H1 (cell line): Measurements from ENCODE around the gene SCNM1. TPM values are rescaled to one million over a fixed set of nuclear protein-coding genes. Genes with fewer than 3 reads are reported as not detected.
A peak's percentile ranks its signal among the peaks of the same experiment; 100 is the strongest.

Source experiments
- CTCF ChIA-PET: fragments of 300-600 bp; sonication (Branson Sonifier 250); formaldehyde crosslinking; loops from one replicate; lab custom pipeline; 2021; ENCODE audit not compliant: partially characterized antibody; lab: Charles Lee
- POLR2A ChIA-PET: fragments of 300-600 bp; sonication (Branson Sonifier 250); formaldehyde crosslinking; loops from one replicate; lab custom pipeline; 2021; ENCODE audit warnings: inconsistent platforms; ENCODE audit not compliant: partially characterized antibody; lab: Charles Lee
- DNase-seq, 2 experiments: peaks; one replicate each; pipeline versions ENCODE4 v3.0.0 to v3.0.0-alpha.2; 2010 to 2022; ENCODE audit warnings: low spot score in 2 of 2, low read depth in 1 of 2, mixed read lengths in 1 of 2
- FAIRE-seq: peaks from 2 replicates; lab custom pipeline; 2011; peaks lifted over from hg19 to GRCh38; lab: Jason Lieb, UNC
- H2AFZ ChIP-seq: 2 replicates; pipeline ENCODE4 v1.8.1; 2012; ENCODE audit warnings: low read length, inconsistent platforms
- H2AK5ac ChIP-seq: 2 replicates; pipeline ENCODE4 v1.6.1; 2013; ENCODE audit warnings: low read depth, low read length
- H2BK120ac ChIP-seq: replicated peaks from 2 replicates; pipeline ENCODE3; 2013; ENCODE audit warnings: low read depth, low read length, inconsistent platforms
- H2BK12ac ChIP-seq: 2 replicates; pipeline ENCODE4 v1.6.1; 2013; ENCODE audit warnings: low read depth, low read length
- H2BK15ac ChIP-seq: 2 replicates; pipeline ENCODE4 v1.6.1; 2013; ENCODE audit warnings: low read length
- H2BK20ac ChIP-seq: 2 replicates; pipeline ENCODE4 v1.6.1; 2013; ENCODE audit warnings: low read length
- H2BK5ac ChIP-seq: 2 replicates; pipeline ENCODE4 v1.6.1; 2013; ENCODE audit warnings: low read depth, low read length
- H3K14ac ChIP-seq: 2 replicates; pipeline ENCODE4 v1.6.1; 2013; ENCODE audit warnings: inconsistent platforms; ENCODE audit not compliant: insufficient read length
- H3K18ac ChIP-seq: 2 replicates; pipeline ENCODE4 v1.6.1; 2013; ENCODE audit warnings: low read length; ENCODE audit errors: extremely low read depth
- H3K23ac ChIP-seq: 2 replicates; pipeline ENCODE4 v1.6.1; 2013; ENCODE audit warnings: inconsistent platforms; ENCODE audit not compliant: insufficient read length
- H3K23me2 ChIP-seq: 2 replicates; pipeline ENCODE4 v1.6.1; 2013; ENCODE audit warnings: low read depth, low read length
- H3K27ac ChIP-seq: 2 replicates; pipeline ENCODE4 v1.6.1; 2011; ENCODE audit warnings: low read depth, low read length, inconsistent platforms
- H3K27me3 ChIP-seq, 4 experiments: replicated peaks in 1 of 4; 1 replicate in 1 of 4; 2 replicates in 3 of 4; pipeline versions ENCODE4 v1.6.1 to v1.8.1; 2011 to 2013; ENCODE audit warnings: low read length in 3 of 4, mild to moderate bottlenecking in 3 of 4, inconsistent platforms in 2 of 4, mixed read lengths in 2 of 4, moderate library complexity in 1 of 4; ENCODE audit not compliant: control insufficient read depth in 3 of 4, insufficient read depth in 3 of 4; ENCODE audit errors: extremely low read depth in 1 of 4
- H3K36me3 ChIP-seq, 4 experiments: 2 replicates each; pipeline versions ENCODE4 v1.6.1 to v1.8.1; 2011 to 2013; ENCODE audit warnings: mild to moderate bottlenecking in 4 of 4, low read length in 3 of 4, moderate library complexity in 2 of 4, control low read depth in 1 of 4, inconsistent platforms in 1 of 4; ENCODE audit not compliant: insufficient read depth in 4 of 4, control insufficient read depth in 2 of 4
- H3K4ac ChIP-seq: replicated peaks from 2 replicates; pipeline ENCODE3; 2013; ENCODE audit warnings: low read length, low read depth, mixed read lengths, inconsistent platforms; ENCODE audit not compliant: insufficient read length
- H3K4me1 ChIP-seq, 4 experiments: replicated peaks in 1 of 4; 1 replicate in 1 of 4; 2 replicates in 3 of 4; pipeline versions ENCODE4 v1.6.1 to v1.8.1; 2011 to 2013; ENCODE audit warnings: low read length in 3 of 4, inconsistent platforms in 2 of 4, mixed read lengths in 1 of 4; ENCODE audit not compliant: insufficient read depth in 4 of 4, control insufficient read depth in 3 of 4
- H3K4me2 ChIP-seq, 2 experiments: 2 replicates each; pipeline versions ENCODE4 v1.6.1 to v1.8.1; 2011 to 2013; ENCODE audit warnings: low read depth in 2 of 2, low read length in 2 of 2, control low read depth in 1 of 2, inconsistent platforms in 1 of 2, mild to moderate bottlenecking in 1 of 2; ENCODE audit not compliant: insufficient read depth in 1 of 2
- H3K4me3 ChIP-seq, 4 experiments: fragments of 200-600, 300-600 bp in 1 of 4; sonication (generic), shearing (Covaris generic), sonication (Bioruptor Twin) in 1 of 4; 2 replicates each; pipeline versions ENCODE4 v1.5.1 to v1.8.1; 2011 to 2016; ENCODE audit warnings: low read length in 4 of 4, low read depth in 3 of 4, control low read depth in 2 of 4, inconsistent platforms in 2 of 4, mild to moderate bottlenecking in 2 of 4, mixed read lengths in 1 of 4, moderate library complexity in 1 of 4; ENCODE audit not compliant: insufficient read depth in 2 of 4; ENCODE audit errors: extremely low read depth in 1 of 4
- H3K56ac ChIP-seq: replicated peaks from 2 replicates; pipeline ENCODE3; 2013; ENCODE audit warnings: low read depth, mild to moderate bottlenecking, mixed read lengths, low read length, inconsistent platforms; ENCODE audit not compliant: insufficient read length
- H3K79me1 ChIP-seq: 2 replicates; pipeline ENCODE4 v1.6.1; 2013; ENCODE audit warnings: low read depth, low read length, control low read depth
- H3K79me2 ChIP-seq, 2 experiments: 2 replicates each; pipeline versions ENCODE4 v1.6.1 to v1.8.1; 2012 to 2013; ENCODE audit warnings: low read length in 2 of 2, mild to moderate bottlenecking in 2 of 2, inconsistent platforms in 1 of 2; ENCODE audit not compliant: insufficient read depth in 2 of 2, control insufficient read depth in 1 of 2
- H3K9ac ChIP-seq, 4 experiments: replicated peaks in 1 of 4; 1 replicate in 1 of 4; 2 replicates in 3 of 4; pipeline versions ENCODE4 v1.6.1 to v1.8.1; 2011 to 2013; ENCODE audit warnings: low read depth in 3 of 4, low read length in 3 of 4, control low read depth in 2 of 4, mild to moderate bottlenecking in 2 of 4, moderate library complexity in 2 of 4, inconsistent platforms in 1 of 4; ENCODE audit errors: extremely low read depth in 1 of 4
- H3K9me3 ChIP-seq, 2 experiments: 2 replicates each; pipeline versions ENCODE4 v1.6.1 to v1.8.1; 2012 to 2013; ENCODE audit warnings: mild to moderate bottlenecking in 2 of 2, moderate library complexity in 2 of 2, control low read depth in 1 of 2, inconsistent platforms in 1 of 2, low read depth in 1 of 2, low read length in 1 of 2, mixed read lengths in 1 of 2; ENCODE audit not compliant: insufficient read depth in 2 of 2
- H4K20me1 ChIP-seq, 2 experiments: replicated peaks in 1 of 2; 2 replicates each; pipeline versions ENCODE3 to v1.8.1; 2011 to 2013; ENCODE audit warnings: inconsistent platforms in 2 of 2, low read length in 2 of 2, mild to moderate bottlenecking in 1 of 2; ENCODE audit not compliant: insufficient read depth in 2 of 2, control insufficient read depth in 1 of 2
- H4K5ac ChIP-seq: 2 replicates; pipeline ENCODE4 v1.6.1; 2013; ENCODE audit warnings: low read length, low read depth, mixed read lengths, inconsistent platforms; ENCODE audit not compliant: insufficient read length
- H4K8ac ChIP-seq: 2 replicates; pipeline ENCODE4 v1.8.0; 2013; ENCODE audit warnings: mild to moderate bottlenecking, moderate library complexity, low read length, inconsistent platforms; ENCODE audit not compliant: insufficient read depth; ENCODE audit errors: extremely low read depth
- H4K91ac ChIP-seq: replicated peaks from 2 replicates; pipeline ENCODE3; 2013; ENCODE audit warnings: low read length, mixed read lengths, inconsistent platforms; ENCODE audit not compliant: insufficient read length
- BACH1 ChIP-seq: IDR thresholded peaks from 2 replicates; pipeline ENCODE4 v1.6.1; 2012; ENCODE audit warnings: low read length, improper control_type of control experiment
- EGR1 ChIP-seq: IDR thresholded peaks from 2 replicates; pipeline ENCODE4 v1.6.1; 2011; ENCODE audit warnings: low read depth, low read length, borderline replicate concordance
- HDAC2 ChIP-seq, 2 experiments: fragments of 300-600 bp in 1 of 2; sonication (generic) in 1 of 2; IDR thresholded peaks; 2 replicates each; pipeline ENCODE4 v1.6.1; 2011 to 2012; ENCODE audit warnings: low read depth in 2 of 2, low read length in 2 of 2, mild to moderate bottlenecking in 2 of 2, moderate library complexity in 2 of 2, borderline replicate concordance in 1 of 2, inconsistent platforms in 1 of 2
- KDM1A ChIP-seq: fragments of 200-600, 300-600 bp; sonication (generic); IDR thresholded peaks from 2 replicates; pipeline ENCODE4 v1.7.1; 2016; ENCODE audit warnings: mild to moderate bottlenecking, low read length, borderline replicate concordance
- POU5F1 ChIP-seq: IDR thresholded peaks from 2 replicates; pipeline ENCODE4 v1.6.1; 2011; ENCODE audit warnings: low read depth, mild to moderate bottlenecking, low read length, moderate library complexity
- SP1 ChIP-seq: IDR thresholded peaks from 2 replicates; pipeline ENCODE4 v1.6.1; 2011; ENCODE audit warnings: low read depth, low read length
- TBP ChIP-seq: IDR thresholded peaks from 2 replicates; pipeline ENCODE4 v1.6.1; 2011; ENCODE audit warnings: low read depth, low read length, improper control_type of control experiment
- WGBS, 2 experiments: shearing (Covaris generic) in 1 of 2; methylation state at CpG; one replicate each; pipeline versions ENCODE4 v1.1.6 to v1.1.7; 2013 to 2015; ENCODE audit warnings: low lambda C conversion rate in 2 of 2, mixed read lengths in 2 of 2, inconsistent platforms in 1 of 2, low coverage in 1 of 2, missing lambda C conversion rate in 1 of 2; ENCODE audit not compliant: insufficient replicate concordance in 2 of 2, insufficient coverage in 1 of 2, insufficient read length in 1 of 2; ENCODE audit errors: extremely low coverage in 1 of 2, missing lambda C conversion rate in 1 of 2; 5-methylcytosine and 5-hydroxymethylcytosine counted together
- polyA plus RNA-seq, 7 experiments: library from polyadenylated mRNA; depleted of rRNA in 3 of 7; stranded (reverse) in 5 of 7; unstranded in 2 of 7; fragments of >200 nt in 5 of 7; fragments of 200-250 nt in 2 of 7; gene quantifications; 1 replicate in 5 of 7; 2 replicates in 1 of 7; 4 replicates in 1 of 7; pipeline versions ENCODE4 v1.2.1 to v1.2.3, GENCODE V29; 2011 to 2013; ENCODE audit warnings: missing spikeins in 2 of 7, mixed read lengths in 2 of 7
- total RNA-seq: library from RNA; stranded (reverse); fragmentation: NEBNext Ultra II Directional; extraction: Animal tissue kit (Norgen Biotek cat#: 25700); gene quantifications from 2 replicates; pipeline ENCODE4 v1.2.1, GENCODE V29; 2021

The SCNM1 gene
- total and polyA plus RNA-seq, 2 of the 8 experiments (the other 6 are each of a cell fraction or from before 2014, with no cell fraction given), result 13.6 to 46.2 TPM

GRCh38 chr1:151199873-151200581 is 34.1 kb downstream of the SCNM1 start:
- peaks cover 0 to 12% (median 6%) of the 10 kb centered on the region in 4 experiments; a peak in 2 of 8 replicates for H3K36me3 ChIP-seq
- H3K14ac ChIP-seq, result no peak overlapping the region
- H3K27ac ChIP-seq, result no peak overlapping the region
- no peak for DNase-seq
- CTCF ChIA-PET, result interaction anchor here (0.7 to 2.3 kb wide), 2 partner anchors 11 to 52 kb away, joined by 3 to 10 read pairs; no protein-coding TSS in a partner anchor
- H2AK5ac ChIP-seq, result no peak overlapping the region
- H2BK120ac ChIP-seq, result no peak overlapping the region
- 46% methylated on average over 9 of the region's 11 CpGs; no CpG with 5 or more reads in 1 of the 2 experiments for WGBS, 2 experiments
- no peak overlapping the region for H3K18ac ChIP-seq
- TF ChIP-seq TBP, result no peak
- TF ChIP-seq POU5F1, result no peak
- no peak for TF ChIP-seq EGR1
- no peak for TF ChIP-seq HDAC2 (IDR thresholded peaks at IDR 0.05; ENCODE audit: borderline replicate concordance in 1 of 2, low read depth in 2 of 2, low read length in 2 of 2)
- TF ChIP-seq KDM1A, result no peak
- no peak for TF ChIP-seq SP1
- TF ChIP-seq BACH1, result no peak
- TF ChIP-seq, all 59 proteins: peak for 0
- Histone ChIP-seq H3K56ac (peak overlapping the region; percentile 17), H3K23ac (no peak overlapping the region), H3K4me2 (peak overlapping the region; percentile 68 to 69), H3K4me3 (peak overlapping the region; percentile 74 to 99 (median 93)), H3K79me1 (no peaks in the 10 kb centered on the region), H4K20me1 (peaks cover 4 to 10% of the 10 kb centered on the region in 2 experiments), H4K8ac (no peak overlapping the region), H2AFZ (no peak overlapping the region), H3K4me1 (peaks cover 2 to 4% (median 3%) of the 10 kb centered on the region in 4 experiments; a peak in 3 of 7 replicates), H3K23me2 (peaks cover 13% of the 10 kb centered on the region), H4K91ac (no peak overlapping the region), H3K4ac (no peak overlapping the region), H3K79me2 (peaks cover 34 to 65% of the 10 kb centered on the region in 2 experiments), H2BK20ac (no peak overlapping the region), H4K5ac (no peak overlapping the region), H2BK12ac (no peak overlapping the region), H3K9me3 (no peaks in the 10 kb centered on the region), H2BK15ac (no peak overlapping the region), H3K27me3 (no peaks in the 10 kb centered on the region), H3K9ac (peak overlapping the region in 2 of 4 experiments; percentile 2 to 98; a peak in 2 of 7 replicates), H2BK5ac (no peak overlapping the region)
- no peak for FAIRE-seq
- POLR2A ChIA-PET, result interaction anchor here (0.7 to 2.6 kb wide), 7 partner anchors 11 to 313 kb away, joined by 3 to 12 read pairs (median 5); partner anchors contain the start of gene PSMD4
